SIG-M5 treated with dmso at 0.1 percent for 504 hours (cell line): ENCODE measurements around the gene DUSP2.

Source experiments
- DNase-seq: peaks from one replicate; lab custom pipeline; 2025; ENCODE audit not compliant: unreplicated experiment; lab: John Stamatoyannopoulos, UW

DUSP2 gene

GRCh38 chr2:96104487-96104861 is 40.8 kb downstream of the DUSP2 start:
- DNase-seq = no peak

GRCh38 chr2:96103761-96104486 is 41.3 kb downstream of the DUSP2 start:
- DNase-seq = peak; percentile 19

- no peak for DNase-seq
Measured at GRCh38 chr2:96103187-96103601, 42.0 kb downstream of the DUSP2 start.

- DNase-seq = no peak
Measured at GRCh38 chr2:96102596-96103186, 42.5 kb downstream of the DUSP2 start.

- DNase-seq = no peak
Measured at GRCh38 chr2:96100893-96101304, 44.3 kb downstream of the DUSP2 start.

GRCh38 chr2:96099861-96100798 is 45.1 kb downstream of the DUSP2 start:
- DNase-seq = no peak

- no peak for DNase-seq
Measured at GRCh38 chr2:96098900-96099590, 46.2 kb downstream of the DUSP2 start.

GRCh38 chr2:96097951-96098823 is 47.1 kb downstream of the DUSP2 start:
- DNase-seq = no peak

GRCh38 chr2:96097441-96097840 is 47.8 kb downstream of the DUSP2 start:
- no peak for DNase-seq

- no peak for DNase-seq
Measured at GRCh38 chr2:96095116-96095636, 50.1 kb downstream of the DUSP2 start.

GRCh38 chr2:96093528-96093927 is 51.7 kb downstream of the DUSP2 start:
- DNase-seq = no peak
